ENCODE measurements around the gene C3orf18. TPM values are rescaled to one million over a fixed set of nuclear protein-coding genes. Genes with fewer than 3 reads are reported as not detected.

C3orf18 gene
- total and polyA plus RNA-seq, 10 of the 15 experiments (the other 5 are each of a cell fraction or from before 2014, with no cell fraction given): 0.06 to 3.2 (median 0.66) TPM

GRCh38 chr3:50567386-50568167 is at the start of gene C3orf18 (continued):
- TF ChIP-seq ATF2 (IDR thresholded peaks at IDR 0.05; ENCODE audit: low read length) (no peak), USF1 (IDR thresholded peaks at IDR 0.05; ENCODE audit: borderline replicate concordance, extremely low read length, insufficient read depth, low read depth, low read length) (no peak), CHD1 (IDR thresholded peaks at IDR 0.05; ENCODE audit: low read depth, low read length) (no peak), HDAC6 (IDR thresholded peaks at IDR 0.05; ENCODE audit: unreplicated experiment) (no peak), CREM (IDR thresholded peaks at IDR 0.05; ENCODE audit: low read depth) (no peak), SUPT20H (IDR thresholded peaks at IDR 0.05; ENCODE audit: borderline replicate concordance, control insufficient read depth, low read depth, low read length) (no peak), SMAD1 (IDR thresholded peaks at IDR 0.05; ENCODE audit: low read depth, partially characterized antibody) (no peak), IRF5 (IDR thresholded peaks at IDR 0.05; ENCODE audit: borderline replicate concordance) (no peak), POLR2A (IDR thresholded peaks at IDR 0.05; ENCODE audit: low read depth, low read length) (peak; percentile 75)
